ENCODE data around the gene PPM1H. TPM values are rescaled to one million over a fixed set of nuclear protein-coding genes. Genes with fewer than 3 reads are reported as not detected.

The PPM1H gene
- polyA plus RNA-seq, 1 of the 3 experiments (the other 2 are of a cell fraction): 0.13 TPM

GRCh38 chr12:62913380-62913779 lies 21.6 kb downstream of the PPM1H start:
- Histone ChIP-seq H3K4me2 (no peak overlapping the region), H4K20me1 (ENCODE audit: insufficient read depth) (no peaks in the 10 kb centered on the region), H3K4me1 (ENCODE audit: control insufficient read depth in 1 of 2, insufficient read depth in 2 of 2, low read depth in 1 of 2, low read length in 1 of 2) (no peaks in the 10 kb centered on the region), H3K9ac (no peak overlapping the region), H3K27ac (ENCODE audit: low read depth in 2 of 2, low read length in 1 of 2) (no peak overlapping the region), H3K36me3 (replicated peaks in 1 of 2; ENCODE audit: control insufficient read depth in 1 of 2, insufficient read depth in 2 of 2, low read length in 1 of 2) (no peaks in the 10 kb centered on the region), H3K4me3 (ENCODE audit: low read depth in 2 of 2, low read length in 1 of 2) (no peak overlapping the region), H3K79me2 (ENCODE audit: insufficient read depth) (no peaks in the 10 kb centered on the region), H3F3A (replicated peaks; ENCODE audit: insufficient read depth) (no peaks in the 10 kb centered on the region), H3K9me3 (no peaks in the 10 kb centered on the region), H3K27me3 (ENCODE audit: insufficient read depth) (peaks cover 63% of the 10 kb centered on the region; the same call in 1 of the 2 replicates), H3K9me2 (no peaks in the 10 kb centered on the region), H2AFZ (ENCODE audit: low read depth) (no peak overlapping the region)
- 31% methylated on average over 6 of the region's 6 CpGs for WGBS (ENCODE audit: low lambda C conversion rate)
- TF ChIP-seq RFX5 (IDR thresholded peaks at IDR 0.05; ENCODE audit: low read length) (no peak), FOXJ3 (CRISPR knock-in tag; IDR thresholded peaks at IDR 0.05) (no peak), TCF12 (IDR thresholded peaks at IDR 0.05) (no peak), GABPA (IDR thresholded peaks at IDR 0.05; ENCODE audit: low read depth) (no peak), FOXM1 (IDR thresholded peaks at IDR 0.05; ENCODE audit: low read depth) (no peak), USF1 (IDR thresholded peaks at IDR 0.05; ENCODE audit: borderline replicate concordance, low read depth) (no peak), TEAD4 (IDR thresholded peaks at IDR 0.05; ENCODE audit: borderline replicate concordance, insufficient read depth) (no peak), TAF1 (IDR thresholded peaks at IDR 0.05; ENCODE audit: borderline replicate concordance, low read depth, low read length) (no peak), CHD2 (IDR thresholded peaks at IDR 0.05; ENCODE audit: low read length, partially characterized antibody) (no peak), NRF1 (IDR thresholded peaks at IDR 0.05; ENCODE audit: low read depth, low read length) (no peak), RCOR1 (IDR thresholded peaks at IDR 0.05; ENCODE audit: low read length) (no peak), POLR2AphosphoS5 (IDR thresholded peaks at IDR 0.05; ENCODE audit: low read depth, low read length) (no peak), SIN3A (IDR thresholded peaks at IDR 0.05; ENCODE audit: borderline replicate concordance, low read depth, low read length) (no peak), EP300 (IDR thresholded peaks at IDR 0.05; ENCODE audit: borderline replicate concordance in 1 of 2, low read depth in 1 of 2, low read length in 1 of 2) (no peak), NFIC (IDR thresholded peaks at IDR 0.05; ENCODE audit: borderline replicate concordance) (no peak), ELF1 (IDR thresholded peaks at IDR 0.05) (no peak), MEF2A (IDR thresholded peaks at IDR 0.05; ENCODE audit: borderline replicate concordance, low read depth) (no peak), YY1 (IDR thresholded peaks at IDR 0.05; ENCODE audit: low read depth) (no peak), GATA2 (CRISPR knock-in tag; IDR thresholded peaks at IDR 0.05) (no peak), RXRA (IDR thresholded peaks at IDR 0.05; ENCODE audit: borderline replicate concordance, low read depth) (no peak)
- CTCF ChIA-PET: no interaction called here
- no peak for DNase-seq
- POLR2A ChIA-PET: no interaction called here

GRCh38 chr12:62912644-62913043 lies 22.3 kb downstream of the PPM1H start:
- POLR2A ChIA-PET: no interaction called here
- H3K9me2 ChIP-seq: no peaks in the 10 kb centered on the region
- no peak for TF ChIP-seq POLR2AphosphoS5 (IDR thresholded peaks at IDR 0.05; ENCODE audit: low read depth, low read length)
- H3K4me3 ChIP-seq (ENCODE audit: low read depth in 2 of 2, low read length in 1 of 2): no peak overlapping the region
- peaks cover 68% of the 10 kb centered on the region; the same call in 1 of the 2 replicates for H3K27me3 ChIP-seq (ENCODE audit: insufficient read depth)
- 8% methylated on average over 4 of the region's 4 CpGs for WGBS (ENCODE audit: low lambda C conversion rate)
- CTCF ChIA-PET: interaction anchor here (0.9 kb wide), 1 partner anchor 22 kb away, joined by 3 read pairs; the partner anchor contains the start of gene PPM1H
- no peak overlapping the region for H3K27ac ChIP-seq (ENCODE audit: low read depth in 2 of 2, low read length in 1 of 2)
- H3K9ac ChIP-seq: no peak overlapping the region
- no peaks in the 10 kb centered on the region for H3K9me3 ChIP-seq
- no peaks in the 10 kb centered on the region for H3K36me3 ChIP-seq (replicated peaks in 1 of 2; ENCODE audit: control insufficient read depth in 1 of 2, insufficient read depth in 2 of 2, low read length in 1 of 2)
- no peaks in the 10 kb centered on the region for H3K79me2 ChIP-seq (ENCODE audit: insufficient read depth)
- H3F3A ChIP-seq (replicated peaks; ENCODE audit: insufficient read depth): no peaks in the 10 kb centered on the region
- no peak for DNase-seq
- no peak overlapping the region for H3K4me2 ChIP-seq
- H3K4me1 ChIP-seq (ENCODE audit: control insufficient read depth in 1 of 2, insufficient read depth in 2 of 2, low read depth in 1 of 2, low read length in 1 of 2): no peaks in the 10 kb centered on the region
- no peak overlapping the region for H2AFZ ChIP-seq (ENCODE audit: low read depth)
- no peaks in the 10 kb centered on the region for H4K20me1 ChIP-seq (ENCODE audit: insufficient read depth)
